ENCODE measurements around the gene NRAP. TPM values are rescaled to one million over a fixed set of nuclear protein-coding genes. Genes with fewer than 3 reads are reported as not detected.

The NRAP gene
- total RNA-seq, 1 experiment from 2014 or later: not detected

DNA sequence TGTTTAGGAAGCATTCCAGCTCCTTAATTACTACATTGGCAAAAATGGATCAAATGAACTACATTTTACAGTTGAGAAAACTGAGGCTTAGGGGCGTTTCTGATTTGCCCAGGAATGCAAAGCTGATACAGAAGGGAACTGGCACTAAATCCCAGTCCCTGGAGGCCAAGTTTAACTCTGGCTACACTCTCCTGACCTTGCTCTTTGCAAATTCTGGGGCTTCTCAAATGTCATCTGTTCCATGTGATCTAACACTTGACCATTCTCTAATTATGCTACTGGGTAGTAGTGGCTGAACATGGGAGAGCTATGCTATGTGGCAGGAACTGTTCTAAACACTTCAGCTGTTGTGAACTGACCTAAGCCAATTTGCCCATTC, 122.3 kb downstream of the NRAP start:
- H3K4me1 ChIP-seq (replicated peaks; ENCODE audit: insufficient read depth): no peaks in the 10 kb centered on the region
- intact Hi-C loops (cut with micrococcal nuclease; ENCODE audit: unreplicated experiment): no loop called here
- no peak overlapping the region for H3K4me3 ChIP-seq
- no TSS peak for BruUV-seq (replicated peaks)
- H3K9me3 ChIP-seq (ENCODE audit: insufficient read depth, low read depth): no peaks in the 10 kb centered on the region
- POLR2A ChIA-PET (ENCODE audit: unreplicated experiment): no interaction called here
- peaks cover 24% of the 10 kb centered on the region for H3K27me3 ChIP-seq (ENCODE audit: insufficient read depth, low read depth)
- no peak overlapping the region for H3K27ac ChIP-seq
- H2AFZ ChIP-seq: no peak overlapping the region
- no peak overlapping the region for H3K4me2 ChIP-seq
- H3K36me3 ChIP-seq (ENCODE audit: low read depth): no peaks in the 10 kb centered on the region
- no peaks in the 10 kb centered on the region for H3K9me2 ChIP-seq (ENCODE audit: insufficient read depth)
- no peak for DNase-seq
- H3F3A ChIP-seq (ENCODE audit: insufficient read depth, low read depth): no peaks in the 10 kb centered on the region
- no peaks in the 10 kb centered on the region for H4K20me1 ChIP-seq (ENCODE audit: insufficient read depth)
- no peaks in the 10 kb centered on the region for H3K79me2 ChIP-seq (ENCODE audit: low read depth)
- CTCF ChIA-PET: no interaction called here
- TF ChIP-seq EZH2 (IDR thresholded peaks at IDR 0.05; ENCODE audit: low read depth): no peak

DNA sequence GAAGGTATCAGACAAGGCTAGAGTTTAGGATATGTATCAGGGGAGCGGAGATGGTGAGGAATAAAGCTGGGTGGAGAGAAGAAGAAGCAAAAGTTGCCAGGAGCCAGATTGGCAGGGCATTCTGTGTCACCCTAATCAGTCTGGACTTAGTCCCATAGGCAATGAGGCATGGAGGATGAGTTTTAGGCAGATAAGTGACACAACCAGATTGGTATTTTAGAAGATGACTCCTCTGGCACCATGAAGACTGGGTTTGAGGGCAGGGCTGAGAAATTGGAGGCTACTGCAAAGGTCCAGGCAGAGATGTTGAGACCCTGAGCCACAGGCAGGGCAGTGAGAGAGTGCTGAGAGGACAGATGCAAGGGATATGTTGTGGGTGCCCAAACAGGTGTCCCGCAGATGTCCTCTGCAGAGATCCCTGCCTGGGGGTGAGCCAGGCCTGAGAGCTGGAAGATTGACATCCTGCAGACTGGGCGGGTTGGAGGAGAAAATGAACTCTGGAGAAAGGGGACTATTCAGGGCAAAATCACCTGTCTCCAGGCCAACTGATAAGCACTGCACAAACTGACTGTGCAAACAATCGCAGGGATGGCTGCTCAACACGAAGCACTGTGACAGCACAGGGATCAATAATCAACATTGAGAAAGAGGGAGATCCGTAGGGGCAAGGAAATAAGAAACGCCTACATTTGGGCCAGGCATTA, 122.8 kb downstream of the NRAP start:
- DNase-seq: no peak
- Histone ChIP-seq H3K27ac (no peak overlapping the region), H3K4me2 (no peak overlapping the region), H3K9me3 (ENCODE audit: insufficient read depth, low read depth) (no peaks in the 10 kb centered on the region), H3K79me2 (ENCODE audit: low read depth) (no peaks in the 10 kb centered on the region), H3F3A (ENCODE audit: insufficient read depth, low read depth) (no peaks in the 10 kb centered on the region), H3K27me3 (ENCODE audit: insufficient read depth, low read depth) (peaks cover 25% of the 10 kb centered on the region), H2AFZ (no peak overlapping the region), H3K4me3 (no peak overlapping the region), H4K20me1 (ENCODE audit: insufficient read depth) (no peaks in the 10 kb centered on the region), H3K4me1 (replicated peaks; ENCODE audit: insufficient read depth) (no peaks in the 10 kb centered on the region), H3K36me3 (ENCODE audit: low read depth) (no peaks in the 10 kb centered on the region), H3K9me2 (ENCODE audit: insufficient read depth) (no peaks in the 10 kb centered on the region)
- intact Hi-C loops (cut with micrococcal nuclease; ENCODE audit: unreplicated experiment): no loop called here
- TF ChIP-seq, protein P1, sequence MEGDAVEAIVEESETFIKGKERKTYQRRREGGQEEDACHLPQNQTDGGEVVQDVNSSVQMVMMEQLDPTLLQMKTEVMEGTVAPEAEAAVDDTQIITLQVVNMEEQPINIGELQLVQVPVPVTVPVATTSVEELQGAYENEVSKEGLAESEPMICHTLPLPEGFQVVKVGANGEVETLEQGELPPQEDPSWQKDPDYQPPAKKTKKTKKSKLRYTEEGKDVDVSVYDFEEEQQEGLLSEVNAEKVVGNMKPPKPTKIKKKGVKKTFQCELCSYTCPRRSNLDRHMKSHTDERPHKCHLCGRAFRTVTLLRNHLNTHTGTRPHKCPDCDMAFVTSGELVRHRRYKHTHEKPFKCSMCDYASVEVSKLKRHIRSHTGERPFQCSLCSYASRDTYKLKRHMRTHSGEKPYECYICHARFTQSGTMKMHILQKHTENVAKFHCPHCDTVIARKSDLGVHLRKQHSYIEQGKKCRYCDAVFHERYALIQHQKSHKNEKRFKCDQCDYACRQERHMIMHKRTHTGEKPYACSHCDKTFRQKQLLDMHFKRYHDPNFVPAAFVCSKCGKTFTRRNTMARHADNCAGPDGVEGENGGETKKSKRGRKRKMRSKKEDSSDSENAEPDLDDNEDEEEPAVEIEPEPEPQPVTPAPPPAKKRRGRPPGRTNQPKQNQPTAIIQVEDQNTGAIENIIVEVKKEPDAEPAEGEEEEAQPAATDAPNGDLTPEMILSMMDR (conservative IDR thresholded peaks at IDR 0.05): no peak
- no peak for TF ChIP-seq EZH2 (IDR thresholded peaks at IDR 0.05; ENCODE audit: low read depth)
- BruUV-seq (replicated peaks): no TSS peak
- ChIA-PET CTCF (no interaction called here), POLR2A (ENCODE audit: unreplicated experiment) (no interaction called here)

DNA sequence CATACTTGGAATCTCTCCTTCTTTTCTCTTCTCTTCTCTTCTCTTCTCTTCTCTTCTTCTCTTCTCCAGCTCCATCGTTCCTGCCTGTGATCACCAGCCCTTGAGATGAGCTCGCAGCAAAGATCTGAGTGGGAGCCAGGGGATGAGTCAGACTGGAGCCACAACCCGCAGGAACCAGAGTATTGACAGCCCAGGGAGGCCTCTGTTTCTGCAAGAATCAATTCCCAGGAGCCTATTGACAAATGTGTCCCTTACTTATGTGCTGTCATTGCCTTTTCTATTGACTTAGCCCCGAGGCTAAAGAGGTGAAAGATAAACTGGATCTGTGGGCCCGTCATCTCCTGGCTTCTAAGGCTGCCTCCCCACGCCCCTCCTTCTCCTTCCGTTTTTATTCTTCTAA, 124.1 kb downstream of the NRAP start:
- no peaks in the 10 kb centered on the region for H3K36me3 ChIP-seq (ENCODE audit: low read depth)
- no peaks in the 10 kb centered on the region for H3F3A ChIP-seq (ENCODE audit: insufficient read depth, low read depth)
- CTCF ChIA-PET: no interaction called here
- BruUV-seq (replicated peaks): no TSS peak
- no peaks in the 10 kb centered on the region for H3K4me1 ChIP-seq (replicated peaks; ENCODE audit: insufficient read depth)
- no peak overlapping the region for H3K4me3 ChIP-seq
- no peak overlapping the region for H3K4me2 ChIP-seq
- no peak for TF ChIP-seq EZH2 (IDR thresholded peaks at IDR 0.05; ENCODE audit: low read depth)
- TF ChIP-seq, protein P1 (conservative IDR thresholded peaks at IDR 0.05): no peak
- POLR2A ChIA-PET (ENCODE audit: unreplicated experiment): no interaction called here
- no peak for DNase-seq
- H3K27ac ChIP-seq: no peak overlapping the region
- H3K9me3 ChIP-seq (ENCODE audit: insufficient read depth, low read depth): no peaks in the 10 kb centered on the region
- intact Hi-C loops (cut with micrococcal nuclease; ENCODE audit: unreplicated experiment): no loop called here
- no peak overlapping the region for H2AFZ ChIP-seq
- peaks cover 25% of the 10 kb centered on the region for H3K27me3 ChIP-seq (ENCODE audit: insufficient read depth, low read depth)
- no peaks in the 10 kb centered on the region for H4K20me1 ChIP-seq (ENCODE audit: insufficient read depth)
- no peaks in the 10 kb centered on the region for H3K9me2 ChIP-seq (ENCODE audit: insufficient read depth)
- no peaks in the 10 kb centered on the region for H3K79me2 ChIP-seq (ENCODE audit: low read depth)

Other genes starting within 250 kb of the NRAP start
- not detected in 2 replicates for gene HABP2, start 111.0 kb downstream of the NRAP start, total RNA-seq (2021)
- 14.0 and 14.8 TPM in 2 replicates for gene CASP7, start 15.9 kb upstream of the NRAP start, total RNA-seq (2021)
- gene PLEKHS1, start 87.6 kb upstream of the NRAP start, total RNA-seq (2021): 2.9 and 4.9 TPM in 2 replicates
- gene DCLRE1A, start 190.0 kb upstream of the NRAP start, total RNA-seq (2021): 6.1 and 7.7 TPM in 2 replicates
- 22.5 and 22.8 TPM in 2 replicates for gene NHLRC2, start 190.6 kb upstream of the NRAP start, total RNA-seq (2021)